Subcutaneous abdominal adipose tissue (tissue), 5 donors: ENCODE measurements around the gene CSH1.

ENCODE experiments used
- H3K27ac ChIP-seq: one replicate; pipeline ENCODE4 v1.7.0; 2013; ENCODE audit warnings: low read depth, mild to moderate bottlenecking, inconsistent platforms, low read length, moderate library complexity
- H3K27me3 ChIP-seq, 5 donors: one replicate each; pipeline ENCODE4 v1.7.0; 2013; ENCODE audit warnings: low read length in 5 of 5, inconsistent platforms in 1 of 5; ENCODE audit not compliant: control insufficient read depth in 5 of 5, insufficient read depth in 4 of 5
- H3K36me3 ChIP-seq, 5 donors: one replicate each; pipeline ENCODE4 v1.7.0; 2013; ENCODE audit warnings: low read length in 5 of 5; ENCODE audit not compliant: control insufficient read depth in 5 of 5, insufficient read depth in 5 of 5
- H3K4me1 ChIP-seq, 5 donors: one replicate each; pipeline ENCODE4 v1.7.0; 2013; ENCODE audit warnings: low read length in 5 of 5, mild to moderate bottlenecking in 3 of 5, moderate library complexity in 1 of 5; ENCODE audit not compliant: control insufficient read depth in 5 of 5, insufficient read depth in 5 of 5
- H3K4me3 ChIP-seq, 5 donors: one replicate each; pipeline ENCODE4 v1.7.0; 2013; ENCODE audit warnings: low read length in 5 of 5, low read depth in 1 of 5
- H3K9ac ChIP-seq, 5 donors: one replicate each; pipeline ENCODE4 v1.7.0; 2013; ENCODE audit warnings: low read length in 5 of 5, mild to moderate bottlenecking in 4 of 5, moderate library complexity in 3 of 5
- H3K9me3 ChIP-seq, 5 donors: one replicate each; pipeline ENCODE4 v1.7.0; 2013; ENCODE audit warnings: low read length in 5 of 5; ENCODE audit not compliant: control insufficient read depth in 5 of 5
- donor health status: healthy.
- donor health status: healthy.
- donor health status: healthy.
- donor health status: healthy.
- donor health status: healthy.

CSH1 gene

GRCh38 chr17:63939401-63939800, 43.0 kb upstream of the CSH1 start:
- H3K27me3 ChIP-seq: peaks cover 0 to 3% (median 0%) of the 10 kb centered on the region in 5 donors
- no peak overlapping the region for H3K9ac ChIP-seq
- peaks cover 0 to 19% (median 0%) of the 10 kb centered on the region in 5 donors for H3K4me1 ChIP-seq
- H3K4me3 ChIP-seq: no peak overlapping the region
- H3K27ac ChIP-seq: no peak overlapping the region
- H3K36me3 ChIP-seq: peaks cover 0 to 52% (median 28%) of the 10 kb centered on the region in 5 donors
- H3K9me3 ChIP-seq: no peaks in the 10 kb centered on the region

DNA sequence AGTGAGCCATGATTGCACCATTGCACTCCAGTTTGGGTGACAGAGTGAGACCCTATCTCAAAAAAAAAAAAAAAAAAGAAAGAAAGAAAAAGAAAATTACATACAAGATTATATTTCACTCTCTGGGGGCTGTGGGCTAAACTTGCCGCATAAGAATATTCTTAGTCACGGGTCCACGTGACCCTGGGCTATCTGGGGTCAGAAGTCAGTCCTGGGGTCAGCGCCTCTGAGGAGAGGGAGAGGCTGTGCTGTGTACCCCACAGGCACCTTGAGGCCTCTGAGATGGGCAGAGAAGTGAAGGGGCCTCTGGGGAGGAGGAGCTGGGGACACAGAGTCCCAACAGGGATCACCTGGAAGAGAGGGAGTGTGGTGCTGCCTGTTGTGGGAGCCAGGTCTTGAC, 41.5 kb upstream of the CSH1 start:
- Histone ChIP-seq H3K36me3 (peaks cover 0 to 38% (median 19%) of the 10 kb centered on the region in 5 donors), H3K4me1 (peaks cover 0 to 19% (median 0%) of the 10 kb centered on the region in 5 donors), H3K27ac (no peak overlapping the region), H3K9ac (no peak overlapping the region), H3K9me3 (no peaks in the 10 kb centered on the region), H3K4me3 (no peak overlapping the region), H3K27me3 (peaks cover 0 to 4% (median 0%) of the 10 kb centered on the region in 5 donors)

DNA sequence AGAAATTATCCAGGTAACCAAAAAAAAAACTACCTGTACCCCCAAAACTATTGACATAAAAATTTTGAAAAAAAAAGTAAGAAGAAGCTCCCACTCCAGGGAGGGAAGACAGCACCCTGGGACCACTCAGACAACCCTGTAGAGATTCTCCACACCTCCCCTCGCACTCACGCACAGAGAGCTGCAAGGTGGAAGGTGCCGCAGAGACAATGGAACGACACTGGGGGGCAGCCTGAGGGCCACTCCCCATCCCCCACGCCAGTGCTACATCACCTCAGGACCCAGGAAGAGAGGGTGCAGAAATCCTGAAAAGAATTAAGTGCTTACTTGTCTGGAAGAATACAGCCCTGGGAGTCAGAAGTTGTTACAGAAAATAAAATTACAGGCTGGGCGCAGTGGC, 40.9 kb upstream of the CSH1 start:
- Histone ChIP-seq H3K9ac (no peak overlapping the region), H3K9me3 (no peaks in the 10 kb centered on the region), H3K36me3 (peaks cover 0 to 32% (median 13%) of the 10 kb centered on the region in 5 donors), H3K4me3 (no peak overlapping the region), H3K27ac (no peak overlapping the region), H3K27me3 (peaks cover 0 to 4% (median 0%) of the 10 kb centered on the region in 5 donors), H3K4me1 (peaks cover 0 to 22% (median 2%) of the 10 kb centered on the region in 5 donors)

DNA sequence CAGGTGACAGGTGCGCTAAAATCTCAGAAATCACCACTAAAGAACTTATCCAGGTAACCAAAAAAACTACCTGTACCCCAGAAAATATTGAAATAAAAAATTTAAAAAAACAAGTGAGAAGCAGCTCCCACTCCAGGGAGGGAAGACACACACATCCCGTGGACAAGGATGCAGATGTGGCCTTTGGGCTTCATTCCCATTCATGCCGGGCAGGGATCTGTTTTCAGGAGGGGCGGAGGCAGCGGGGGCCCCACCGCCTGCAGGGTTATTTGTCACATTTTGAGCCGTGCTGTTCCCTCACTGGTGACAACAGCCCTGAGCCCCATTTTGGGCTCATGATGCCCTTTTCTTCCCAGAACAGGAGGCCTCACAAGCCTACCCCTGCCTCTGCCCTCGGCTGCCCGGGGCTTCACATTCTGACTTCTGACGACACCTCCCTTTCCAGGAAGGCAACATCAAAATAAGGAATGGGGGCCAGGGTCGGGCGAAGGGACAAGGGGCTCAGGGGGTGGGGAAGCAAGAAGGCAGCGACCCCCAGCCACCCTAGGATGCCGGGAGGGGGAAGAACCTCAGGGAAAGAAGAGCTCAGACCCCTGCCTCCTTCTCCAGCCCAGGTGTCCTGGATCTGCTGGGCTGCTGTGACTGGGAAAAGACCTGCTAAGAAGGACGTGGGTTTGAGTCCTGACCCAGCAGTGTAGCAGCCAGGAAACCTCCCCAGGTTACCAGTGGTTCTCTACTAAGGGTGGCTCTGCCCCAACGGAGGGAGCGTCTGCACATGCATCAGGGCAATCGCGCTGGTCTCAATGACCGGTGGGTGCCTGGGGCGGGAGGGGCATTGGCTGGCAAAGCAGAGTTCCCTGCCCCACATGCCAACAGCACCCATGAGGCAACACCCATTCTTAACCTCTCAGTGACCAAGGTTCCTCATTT, 38.1 kb upstream of the CSH1 start:
- Histone ChIP-seq H3K27ac (no peak overlapping the region), H3K9me3 (no peaks in the 10 kb centered on the region), H3K27me3 (peaks cover 0 to 4% (median 0%) of the 10 kb centered on the region in 5 donors), H3K9ac (no peak overlapping the region), H3K36me3 (peaks cover 0 to 6% (median 0%) of the 10 kb centered on the region in 5 donors), H3K4me3 (no peak overlapping the region), H3K4me1 (peaks cover 0 to 45% (median 25%) of the 10 kb centered on the region in 5 donors)

DNA sequence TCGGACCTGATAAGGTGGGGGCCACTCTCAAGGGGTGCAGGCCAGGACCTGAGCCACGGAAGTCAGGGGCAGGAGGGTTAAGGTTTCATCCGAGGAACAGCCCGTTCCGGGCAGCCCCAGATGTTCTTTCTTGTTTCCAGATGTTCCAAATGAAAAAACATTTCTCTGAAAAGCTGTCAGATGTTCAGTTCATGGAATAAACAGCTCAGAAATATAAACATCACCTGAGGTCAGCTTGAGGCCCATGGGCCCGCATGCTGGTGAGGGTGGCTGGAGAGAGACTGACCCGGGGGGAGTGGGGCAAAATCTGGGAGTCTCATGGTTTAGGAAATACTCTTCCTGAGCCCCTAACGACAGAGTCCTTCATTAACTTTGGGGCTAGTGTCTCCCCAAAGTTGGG, 37.2 kb upstream of the CSH1 start:
- no peak overlapping the region for H3K4me3 ChIP-seq
- no peak overlapping the region for H3K9ac ChIP-seq
- no peaks in the 10 kb centered on the region for H3K36me3 ChIP-seq
- no peak overlapping the region for H3K27ac ChIP-seq
- no peaks in the 10 kb centered on the region for H3K9me3 ChIP-seq
- H3K27me3 ChIP-seq: peaks cover 0 to 4% (median 0%) of the 10 kb centered on the region in 5 donors
- H3K4me1 ChIP-seq: peaks cover 0 to 37% (median 25%) of the 10 kb centered on the region in 5 donors

- Histone ChIP-seq H3K9ac (no peak overlapping the region), H3K4me3 (no peak overlapping the region), H3K9me3 (no peaks in the 10 kb centered on the region), H3K27me3 (peaks cover 0 to 4% (median 0%) of the 10 kb centered on the region in 5 donors), H3K27ac (no peak overlapping the region), H3K36me3 (no peaks in the 10 kb centered on the region), H3K4me1 (peaks cover 0 to 32% (median 25%) of the 10 kb centered on the region in 5 donors)
Measured at GRCh38 chr17:63932721-63933120, 36.3 kb upstream of the CSH1 start.

GRCh38 chr17:63931981-63932561, 35.7 kb upstream of the CSH1 start, which contains the start of gene CD79B:
CD79B (minus strand) TSS chr17:63932331; CDS start chr17:63932261, 70 bp downstream.
- Histone ChIP-seq H3K36me3 (no peaks in the 10 kb centered on the region), H3K4me3 (peak within 1 kb of the TSS in 2 of 5 donors; percentile 17 to 40), H3K27ac (no peak within 1 kb of the TSS), H3K9ac (no peak within 1 kb of the TSS), H3K4me1 (peaks cover 0 to 34% (median 25%) of the 10 kb centered on the region in 5 donors), H3K27me3 (peaks cover 0 to 4% (median 0%) of the 10 kb centered on the region in 5 donors), H3K9me3 (no peaks in the 10 kb centered on the region)

GRCh38 chr17:63930951-63931575, 34.7 kb upstream of the CSH1 start:
- no peaks in the 10 kb centered on the region for H3K36me3 ChIP-seq
- H3K9me3 ChIP-seq: no peaks in the 10 kb centered on the region
- no peak overlapping the region for H3K27ac ChIP-seq
- H3K4me3 ChIP-seq: peak overlapping the region in 2 of 5 donors; percentile 17 to 40
- peaks cover 0 to 34% (median 25%) of the 10 kb centered on the region in 5 donors for H3K4me1 ChIP-seq
- no peak overlapping the region for H3K9ac ChIP-seq
- H3K27me3 ChIP-seq: peaks cover 0 to 4% (median 0%) of the 10 kb centered on the region in 5 donors

- Histone ChIP-seq H3K4me3 (peak overlapping the region in 1 of 5 donors; percentile 40), H3K9ac (peak overlapping the region in 1 of 5 donors; percentile 47), H3K27me3 (peaks cover 0 to 4% (median 0%) of the 10 kb centered on the region in 5 donors), H3K36me3 (no peaks in the 10 kb centered on the region), H3K27ac (no peak overlapping the region), H3K4me1 (peaks cover 0 to 34% (median 25%) of the 10 kb centered on the region in 5 donors), H3K9me3 (no peaks in the 10 kb centered on the region)
Measured at GRCh38 chr17:63929860-63930766, 33.7 kb upstream of the CSH1 start.
